ENCODE measurements around the gene KCNK3.
"Not testable (repeated sequence)": the region's sequence is repeated elsewhere in the genome, so short reads cannot be mapped to it uniquely, and the experiment has no call there.

KCNK3 gene

DNA sequence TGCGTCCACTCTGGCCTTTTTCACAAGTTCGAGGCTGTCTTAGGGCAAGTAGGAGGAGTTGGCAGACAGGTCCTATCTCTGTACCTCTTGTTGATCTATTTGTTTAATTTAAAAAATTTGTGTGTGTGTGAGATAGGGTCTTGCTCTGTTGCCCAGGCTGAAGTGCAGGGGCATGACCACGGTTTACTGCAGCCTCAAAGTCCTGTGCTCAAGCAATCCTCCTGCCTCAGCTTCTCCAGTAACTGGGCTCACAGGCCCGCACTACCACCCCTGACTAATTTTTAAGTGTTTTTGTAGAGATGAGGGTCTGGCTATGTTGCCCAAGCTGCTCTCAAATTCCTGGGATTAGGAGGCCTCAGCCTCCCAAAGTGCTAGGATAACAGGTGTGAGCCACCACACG lies 67.3 kb downstream of the KCNK3 start:
- TF ChIP-seq, protein P1, sequence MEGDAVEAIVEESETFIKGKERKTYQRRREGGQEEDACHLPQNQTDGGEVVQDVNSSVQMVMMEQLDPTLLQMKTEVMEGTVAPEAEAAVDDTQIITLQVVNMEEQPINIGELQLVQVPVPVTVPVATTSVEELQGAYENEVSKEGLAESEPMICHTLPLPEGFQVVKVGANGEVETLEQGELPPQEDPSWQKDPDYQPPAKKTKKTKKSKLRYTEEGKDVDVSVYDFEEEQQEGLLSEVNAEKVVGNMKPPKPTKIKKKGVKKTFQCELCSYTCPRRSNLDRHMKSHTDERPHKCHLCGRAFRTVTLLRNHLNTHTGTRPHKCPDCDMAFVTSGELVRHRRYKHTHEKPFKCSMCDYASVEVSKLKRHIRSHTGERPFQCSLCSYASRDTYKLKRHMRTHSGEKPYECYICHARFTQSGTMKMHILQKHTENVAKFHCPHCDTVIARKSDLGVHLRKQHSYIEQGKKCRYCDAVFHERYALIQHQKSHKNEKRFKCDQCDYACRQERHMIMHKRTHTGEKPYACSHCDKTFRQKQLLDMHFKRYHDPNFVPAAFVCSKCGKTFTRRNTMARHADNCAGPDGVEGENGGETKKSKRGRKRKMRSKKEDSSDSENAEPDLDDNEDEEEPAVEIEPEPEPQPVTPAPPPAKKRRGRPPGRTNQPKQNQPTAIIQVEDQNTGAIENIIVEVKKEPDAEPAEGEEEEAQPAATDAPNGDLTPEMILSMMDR (IDR thresholded peaks at IDR 0.05; ENCODE audit: low read length, missing control alignments): no peak
- no peak for DNase-seq (ENCODE audit: low read depth)
- H3K4me3 ChIP-seq (replicated peaks; ENCODE audit: low read depth, low read length): no peak overlapping the region

DNA sequence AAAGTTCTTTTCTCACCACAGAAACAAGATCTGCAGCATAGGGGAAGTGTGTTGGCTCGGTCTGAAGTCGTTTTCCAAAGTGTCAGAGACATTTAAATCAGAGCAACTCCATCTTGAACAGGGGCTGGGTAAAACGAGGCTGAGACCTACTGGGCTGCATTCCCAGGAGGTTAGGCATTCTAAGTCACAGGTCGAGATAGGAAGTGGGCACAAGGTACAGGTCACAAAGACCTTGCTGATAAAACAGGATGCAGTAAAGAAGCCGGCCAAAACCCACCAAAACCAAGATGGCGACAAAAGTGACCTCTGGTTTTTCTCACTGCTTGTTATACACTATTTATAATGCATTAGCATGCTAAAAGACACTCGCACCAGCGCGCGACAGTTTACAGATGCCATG lies 68.5 kb downstream of the KCNK3 start:
- H3K4me3 ChIP-seq (replicated peaks; ENCODE audit: low read depth, low read length); DNase-seq (ENCODE audit: low read depth): not testable (repeated sequence)

DNA sequence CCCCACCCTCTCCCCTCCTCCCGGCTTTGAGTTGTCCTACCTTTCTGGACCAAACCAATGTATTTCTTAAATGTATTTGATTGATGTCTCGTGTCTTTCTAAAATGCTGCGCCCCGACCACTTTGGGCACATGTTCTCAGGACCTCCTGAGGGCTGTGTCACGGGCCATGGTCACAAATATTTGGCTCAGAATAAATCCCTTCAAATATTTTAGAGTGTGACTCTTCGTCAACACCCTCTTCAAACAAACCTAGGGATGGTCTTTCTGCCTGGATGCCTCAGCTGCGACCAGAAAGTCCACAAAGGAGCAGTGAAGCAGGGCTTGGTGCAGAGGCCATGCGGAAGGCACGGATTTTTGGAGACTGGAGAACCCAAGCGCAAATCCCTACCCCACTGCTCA lies 70.5 kb downstream of the KCNK3 start:
- H3K4me3 ChIP-seq (replicated peaks; ENCODE audit: low read depth, low read length): no peak overlapping the region
- TF ChIP-seq, protein P1 (IDR thresholded peaks at IDR 0.05; ENCODE audit: low read length, missing control alignments): no peak
- no peak for DNase-seq (ENCODE audit: low read depth)

DNA sequence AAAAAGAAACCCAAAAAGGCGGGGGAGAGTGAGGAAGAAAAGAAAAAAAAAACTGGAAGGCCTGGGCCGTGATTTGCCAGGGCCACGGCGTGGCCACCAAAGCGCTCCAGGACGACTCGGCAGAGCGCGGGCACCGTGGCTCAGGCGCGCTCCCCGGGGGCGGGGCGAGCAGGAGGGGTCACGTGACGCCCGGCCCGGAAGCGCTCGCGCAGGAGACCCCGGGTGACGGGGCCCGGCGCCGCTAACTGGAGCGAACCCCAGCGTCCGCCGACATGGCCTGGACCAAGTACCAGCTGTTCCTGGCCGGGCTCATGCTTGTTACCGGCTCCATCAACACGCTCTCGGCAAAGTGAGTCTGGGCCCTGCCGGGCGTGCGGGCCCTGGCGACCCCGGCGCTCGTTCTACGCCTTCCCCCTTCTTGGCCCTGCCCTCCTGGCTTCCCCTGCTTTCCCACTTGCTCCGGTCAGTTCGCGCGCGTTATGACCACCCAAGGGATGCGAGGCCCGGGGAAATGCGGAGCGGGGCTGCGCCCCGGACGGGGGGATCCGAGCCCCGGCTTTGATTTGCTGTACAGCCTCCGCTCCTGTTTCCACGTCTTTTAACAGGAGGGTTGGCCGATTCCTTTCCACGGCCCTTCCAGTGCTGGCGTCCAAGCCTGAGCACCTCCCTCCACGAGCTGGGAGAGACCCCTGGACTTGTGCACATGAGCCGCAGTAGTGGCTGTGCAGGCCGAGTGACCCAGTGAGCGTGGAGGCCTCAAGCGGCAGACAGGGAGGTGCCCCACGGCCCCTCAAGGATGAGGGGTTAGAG lies 71.8 kb downstream of the KCNK3 start, which contains the start of gene SLC35F6:
Gene SLC35F6 (plus strand): TSS at position 207 of the 810 bp plus-strand sequence. CDS start 66 bp downstream, at position 273.
- TF ChIP-seq, protein P1 (IDR thresholded peaks at IDR 0.05; ENCODE audit: low read length, missing control alignments): no peak
- peak; percentile 79 for DNase-seq (ENCODE audit: low read depth)
- peak within 1 kb of the TSS; percentile 90 for H3K4me3 ChIP-seq (replicated peaks; ENCODE audit: low read depth, low read length)

- peak overlapping the region; percentile 90 for H3K4me3 ChIP-seq (replicated peaks; ENCODE audit: low read depth, low read length)
- TF ChIP-seq, protein P1 (IDR thresholded peaks at IDR 0.05; ENCODE audit: low read length, missing control alignments): no peak
- no peak for DNase-seq (ENCODE audit: low read depth)
Measured at GRCh38 chr2:26764906-26765305, 72.4 kb downstream of the KCNK3 start.

DNA sequence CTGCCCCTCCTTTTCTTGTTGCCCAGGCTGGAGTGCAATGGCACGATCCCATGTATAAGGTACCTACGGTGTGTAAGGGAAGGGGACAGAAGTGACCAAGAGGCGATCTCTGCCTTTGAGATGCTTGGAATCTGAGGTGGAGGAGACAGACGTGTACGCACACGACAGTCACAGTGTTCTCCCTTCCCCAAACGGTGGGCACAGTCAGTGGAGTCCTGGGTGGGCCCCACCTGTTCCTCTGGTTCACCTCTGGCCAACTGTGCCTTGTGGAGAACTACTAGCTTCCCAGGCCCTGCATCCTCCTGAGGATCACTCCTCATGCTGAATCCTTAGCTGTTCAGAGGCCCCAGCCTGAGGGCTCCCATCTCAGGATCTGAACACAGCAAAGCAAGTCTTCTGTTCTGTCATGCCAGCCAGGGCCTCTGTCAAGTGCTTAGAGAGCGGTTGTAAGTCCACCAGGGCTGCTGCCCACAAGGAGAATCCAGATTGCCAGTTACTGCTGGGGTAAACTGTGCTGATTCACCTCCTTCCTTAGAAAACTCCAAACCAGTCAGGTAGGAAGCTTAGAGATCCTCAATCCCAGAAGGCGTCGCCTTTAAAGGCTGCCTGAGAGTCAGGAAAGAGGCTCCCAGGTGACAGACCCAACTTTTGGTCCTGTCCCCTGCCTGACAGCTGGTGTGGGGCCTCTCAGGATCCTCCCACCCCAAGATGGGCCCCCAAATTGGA lies 73.1 kb downstream of the KCNK3 start:
- H3K4me3 ChIP-seq (replicated peaks; ENCODE audit: low read depth, low read length): peak overlapping the region; percentile 90
- TF ChIP-seq, protein P1 (IDR thresholded peaks at IDR 0.05; ENCODE audit: low read length, missing control alignments): no peak
- no peak for DNase-seq (ENCODE audit: low read depth)

- TF ChIP-seq, protein P1 (IDR thresholded peaks at IDR 0.05; ENCODE audit: low read length, missing control alignments): no peak
- no peak for DNase-seq (ENCODE audit: low read depth)
- no peak overlapping the region for H3K4me3 ChIP-seq (replicated peaks; ENCODE audit: low read depth, low read length)
Measured at GRCh38 chr2:26767129-26767528, 74.6 kb downstream of the KCNK3 start.
